ENCODE data around the gene CALD1. TPM values are rescaled to one million over a fixed set of nuclear protein-coding genes. Genes with fewer than 3 reads are reported as not detected.

Gene CALD1
- total and polyA plus RNA-seq, 4 donors, result 658 to 1,700 (median 1,168) TPM

GRCh38 chr7:134908289-134908688 is 128.9 kb downstream of the CALD1 start:
- intact Hi-C loops (cut with DNase I), result no loop called here
- DNase-seq, result no peak
- Histone ChIP-seq H3K27me3 (ENCODE audit: control insufficient read depth in 1 of 2, insufficient read depth in 2 of 2, low read length in 1 of 2) (no peaks in the 10 kb centered on the region), H3K9me3 (ENCODE audit: control insufficient read depth, low read length) (no peaks in the 10 kb centered on the region), H3K27ac (ENCODE audit: low read depth in 1 of 2, low read length in 2 of 2) (peak overlapping the region; percentile 44 to 54), H3K4me3 (ENCODE audit: low read length in 2 of 2) (no peak overlapping the region), H3K36me3 (ENCODE audit: control insufficient read depth in 1 of 2, insufficient read depth in 2 of 2, low read length in 1 of 2) (no peaks in the 10 kb centered on the region), H3K4me1 (ENCODE audit: control insufficient read depth in 1 of 2, insufficient read depth in 2 of 2, low read length in 2 of 2) (peaks cover 3 to 15% of the 10 kb centered on the region in 2 donors)
- WGBS, 2 donors, result 20% methylated on average over 3 of the region's 3 CpGs
- ATAC-seq (ENCODE audit: low FRiP score), result no peak

GRCh38 chr7:134910214-134910890 is 130.9 kb downstream of the CALD1 start:
- no peaks in the 10 kb centered on the region for H3K9me3 ChIP-seq (ENCODE audit: control insufficient read depth, low read length)
- WGBS, 2 donors, result 3 to 13% methylated on average over 4 of the region's 4 CpGs
- H3K27ac ChIP-seq (ENCODE audit: low read depth in 1 of 2, low read length in 2 of 2), result peak overlapping the region in 1 of 2 donors; percentile 63
- ATAC-seq (ENCODE audit: low FRiP score) (no peak), DNase-seq (no peak)
- H3K36me3 ChIP-seq (ENCODE audit: control insufficient read depth in 1 of 2, insufficient read depth in 2 of 2, low read length in 1 of 2), result no peaks in the 10 kb centered on the region
- no peak overlapping the region for H3K4me3 ChIP-seq (ENCODE audit: low read length in 2 of 2)
- H3K4me1 ChIP-seq (ENCODE audit: control insufficient read depth in 1 of 2, insufficient read depth in 2 of 2, low read length in 2 of 2), result peaks cover 3 to 15% of the 10 kb centered on the region in 2 donors
- intact Hi-C loops (cut with DNase I), result no loop called here
- H3K27me3 ChIP-seq (ENCODE audit: control insufficient read depth in 1 of 2, insufficient read depth in 2 of 2, low read length in 1 of 2), result no peaks in the 10 kb centered on the region

DNA sequence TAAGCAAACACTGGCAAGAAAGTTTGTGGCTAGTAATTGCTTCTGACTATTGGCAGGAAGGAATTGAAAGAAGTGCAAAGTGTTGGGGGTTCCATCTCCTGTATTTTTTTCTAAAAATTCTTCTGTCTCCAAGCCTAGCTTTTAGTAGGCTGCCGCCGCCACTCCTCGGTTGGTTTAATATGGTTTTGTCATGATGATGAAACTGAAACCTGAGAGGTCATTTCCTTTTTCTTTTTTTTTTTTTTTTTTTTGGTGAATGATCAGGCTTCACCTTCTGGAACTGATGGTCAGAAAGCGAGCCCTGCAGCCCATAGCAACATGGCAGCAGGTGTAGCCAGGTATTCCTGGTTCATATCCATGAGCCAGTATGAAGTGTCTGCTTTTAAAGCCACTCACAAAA is 131.5 kb downstream of the CALD1 start:
- H3K27me3 ChIP-seq (ENCODE audit: control insufficient read depth in 1 of 2, insufficient read depth in 2 of 2, low read length in 1 of 2), result no peaks in the 10 kb centered on the region
- H3K4me1 ChIP-seq (ENCODE audit: control insufficient read depth in 1 of 2, insufficient read depth in 2 of 2, low read length in 2 of 2), result peaks cover 3 to 12% of the 10 kb centered on the region in 2 donors
- no peaks in the 10 kb centered on the region for H3K36me3 ChIP-seq (ENCODE audit: control insufficient read depth in 1 of 2, insufficient read depth in 2 of 2, low read length in 1 of 2)
- peak overlapping the region in 1 of 2 donors; percentile 54 for H3K27ac ChIP-seq (ENCODE audit: low read depth in 1 of 2, low read length in 2 of 2)
- WGBS, 2 donors, result 87 to 90% methylated on average over 4 of the region's 4 CpGs
- DNase-seq (no peak), ATAC-seq (ENCODE audit: low FRiP score) (no peak)
- H3K4me3 ChIP-seq (ENCODE audit: low read length in 2 of 2), result no peak overlapping the region
- intact Hi-C loops (cut with DNase I), result no loop called here
- H3K9me3 ChIP-seq (ENCODE audit: control insufficient read depth, low read length), result no peaks in the 10 kb centered on the region

DNA sequence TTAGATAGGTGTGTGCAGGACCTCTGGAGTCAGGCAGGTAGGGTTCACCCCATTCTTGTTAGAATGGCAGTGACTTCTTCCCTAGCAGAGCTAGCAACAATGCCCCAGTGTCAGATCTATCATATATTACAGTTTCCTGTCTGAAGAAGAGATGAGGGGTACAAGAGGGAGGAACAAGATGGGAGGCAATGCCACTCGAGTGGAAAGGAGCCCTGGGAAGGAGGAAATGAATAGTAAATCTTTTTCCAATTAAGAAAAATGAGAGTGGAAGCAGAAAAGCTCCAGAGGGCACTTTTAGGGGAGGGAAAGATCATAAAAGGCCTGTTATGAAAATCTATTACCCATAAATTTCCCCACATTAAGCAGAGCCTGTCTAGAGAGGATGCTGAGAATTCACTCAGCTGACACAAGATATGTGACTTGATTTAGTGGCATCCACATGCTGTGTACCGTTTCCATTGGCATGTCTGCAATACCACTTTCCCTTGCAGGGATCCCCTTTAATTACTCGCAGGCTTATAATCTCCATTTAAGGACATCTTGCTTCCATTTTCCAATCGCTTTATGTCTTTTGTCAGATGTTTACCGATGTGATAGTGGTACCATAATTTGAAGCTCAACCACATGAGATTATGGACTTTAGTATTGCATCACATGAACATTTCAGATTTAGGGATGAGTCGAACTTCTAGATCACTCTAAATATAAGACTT is 136.9 kb downstream of the CALD1 start:
- H3K4me3 ChIP-seq (ENCODE audit: low read length in 2 of 2), result no peak overlapping the region
- DNase-seq (no peak), ATAC-seq (ENCODE audit: low FRiP score) (no peak)
- intact Hi-C loops (cut with DNase I), result no loop called here
- H3K27me3 ChIP-seq (ENCODE audit: control insufficient read depth in 1 of 2, insufficient read depth in 2 of 2, low read length in 1 of 2), result no peaks in the 10 kb centered on the region
- H3K9me3 ChIP-seq (ENCODE audit: control insufficient read depth, low read length), result no peaks in the 10 kb centered on the region
- H3K4me1 ChIP-seq (ENCODE audit: control insufficient read depth in 1 of 2, insufficient read depth in 2 of 2, low read length in 2 of 2), result peaks cover 3 to 19% of the 10 kb centered on the region in 2 donors
- no peaks in the 10 kb centered on the region for H3K36me3 ChIP-seq (ENCODE audit: control insufficient read depth in 1 of 2, insufficient read depth in 2 of 2, low read length in 1 of 2)
- 66 to 69% methylated on average over 6 of the region's 6 CpGs for WGBS, 2 donors
- H3K27ac ChIP-seq (ENCODE audit: low read depth in 1 of 2, low read length in 2 of 2), result peak overlapping the region in 1 of 2 donors; percentile 23

GRCh38 chr7:134919240-134919641 is 139.8 kb downstream of the CALD1 start:
- ATAC-seq (ENCODE audit: low FRiP score) (no peak), DNase-seq (no peak)
- H3K4me1 ChIP-seq (ENCODE audit: control insufficient read depth in 1 of 2, insufficient read depth in 2 of 2, low read length in 2 of 2), result peaks cover 3 to 23% of the 10 kb centered on the region in 2 donors
- H3K36me3 ChIP-seq (ENCODE audit: control insufficient read depth in 1 of 2, insufficient read depth in 2 of 2, low read length in 1 of 2), result no peaks in the 10 kb centered on the region
- intact Hi-C loops (cut with DNase I), result no loop called here
- no peaks in the 10 kb centered on the region for H3K27me3 ChIP-seq (ENCODE audit: control insufficient read depth in 1 of 2, insufficient read depth in 2 of 2, low read length in 1 of 2)
- no peaks in the 10 kb centered on the region for H3K9me3 ChIP-seq (ENCODE audit: control insufficient read depth, low read length)
- peak overlapping the region; percentile 12 to 28 for H3K27ac ChIP-seq (ENCODE audit: low read depth in 1 of 2, low read length in 2 of 2)
- no peak overlapping the region for H3K4me3 ChIP-seq (ENCODE audit: low read length in 2 of 2)

GRCh38 chr7:134920026-134920753 is 140.8 kb downstream of the CALD1 start:
- ATAC-seq (ENCODE audit: low FRiP score) (no peak), DNase-seq (no peak)
- Histone ChIP-seq H3K4me1 (ENCODE audit: control insufficient read depth in 1 of 2, insufficient read depth in 2 of 2, low read length in 2 of 2) (peaks cover 4 to 20% of the 10 kb centered on the region in 2 donors), H3K9me3 (ENCODE audit: control insufficient read depth, low read length) (no peaks in the 10 kb centered on the region), H3K27ac (ENCODE audit: low read depth in 1 of 2, low read length in 2 of 2) (peak overlapping the region in 1 of 2 donors; percentile 12), H3K27me3 (ENCODE audit: control insufficient read depth in 1 of 2, insufficient read depth in 2 of 2, low read length in 1 of 2) (no peaks in the 10 kb centered on the region), H3K4me3 (ENCODE audit: low read length in 2 of 2) (no peak overlapping the region), H3K36me3 (ENCODE audit: control insufficient read depth in 1 of 2, insufficient read depth in 2 of 2, low read length in 1 of 2) (no peaks in the 10 kb centered on the region)
- intact Hi-C loops (cut with DNase I), result no loop called here
- 33 to 36% methylated on average over 2 of the region's 2 CpGs for WGBS, 2 donors

DNA sequence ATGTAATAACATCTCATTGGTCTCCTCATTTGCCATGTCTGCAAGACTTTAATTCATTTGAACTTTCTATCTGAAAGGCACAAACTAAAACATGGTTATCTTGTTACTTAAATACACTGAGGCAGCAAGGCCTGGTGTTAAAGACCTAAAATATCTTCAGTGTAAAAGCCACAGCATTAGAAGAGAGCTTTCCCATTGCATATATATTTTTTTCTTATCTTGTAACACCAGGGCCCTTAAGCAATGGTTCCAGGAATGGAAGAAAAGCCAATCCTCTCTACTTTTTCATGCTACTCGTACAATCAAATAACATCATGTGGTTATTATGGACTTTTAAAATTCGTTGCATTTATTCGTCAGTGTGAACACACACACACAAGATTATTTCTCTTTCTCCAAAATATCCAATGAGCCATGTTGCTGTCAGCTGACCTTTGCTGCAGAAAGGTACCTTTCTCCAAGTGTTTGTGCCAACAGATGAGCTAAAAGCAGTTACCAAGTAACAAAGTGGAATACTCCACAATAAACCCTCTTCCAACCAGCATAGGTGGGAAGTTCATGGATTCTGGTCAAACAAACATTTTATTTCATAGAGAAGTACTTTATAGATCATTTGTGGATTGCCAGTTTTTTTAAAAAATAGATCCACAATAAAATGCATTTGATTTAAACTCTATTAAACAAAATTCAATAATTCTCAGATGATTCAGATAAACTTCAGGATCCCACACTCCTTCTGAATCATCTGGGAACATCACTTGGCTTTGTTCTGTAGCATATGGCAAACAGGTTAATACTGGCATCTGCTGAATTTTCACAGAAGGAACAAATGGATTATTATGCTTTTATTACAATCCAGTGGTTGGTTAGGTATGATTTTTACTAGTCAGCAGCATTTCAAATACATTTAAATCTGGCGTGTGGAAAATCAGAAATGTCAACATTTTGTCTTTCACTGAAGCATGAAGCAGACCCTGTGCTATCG is 143.6 kb downstream of the CALD1 start:
- no peak for ATAC-seq (ENCODE audit: low FRiP score)
- Histone ChIP-seq H3K4me3 (ENCODE audit: low read length in 2 of 2) (no peak overlapping the region), H3K4me1 (ENCODE audit: control insufficient read depth in 1 of 2, insufficient read depth in 2 of 2, low read length in 2 of 2) (peaks cover 4 to 16% of the 10 kb centered on the region in 2 donors), H3K27me3 (ENCODE audit: control insufficient read depth in 1 of 2, insufficient read depth in 2 of 2, low read length in 1 of 2) (no peaks in the 10 kb centered on the region), H3K36me3 (ENCODE audit: control insufficient read depth in 1 of 2, insufficient read depth in 2 of 2, low read length in 1 of 2) (no peaks in the 10 kb centered on the region), H3K9me3 (ENCODE audit: control insufficient read depth, low read length) (no peaks in the 10 kb centered on the region), H3K27ac (ENCODE audit: low read depth in 1 of 2, low read length in 2 of 2) (peak overlapping the region in 1 of 2 donors; percentile 28)
- intact Hi-C loops (cut with DNase I), result no loop called here
- no peak for DNase-seq
- 38 to 39% methylated on average over 5 of the region's 5 CpGs for WGBS, 2 donors

DNA sequence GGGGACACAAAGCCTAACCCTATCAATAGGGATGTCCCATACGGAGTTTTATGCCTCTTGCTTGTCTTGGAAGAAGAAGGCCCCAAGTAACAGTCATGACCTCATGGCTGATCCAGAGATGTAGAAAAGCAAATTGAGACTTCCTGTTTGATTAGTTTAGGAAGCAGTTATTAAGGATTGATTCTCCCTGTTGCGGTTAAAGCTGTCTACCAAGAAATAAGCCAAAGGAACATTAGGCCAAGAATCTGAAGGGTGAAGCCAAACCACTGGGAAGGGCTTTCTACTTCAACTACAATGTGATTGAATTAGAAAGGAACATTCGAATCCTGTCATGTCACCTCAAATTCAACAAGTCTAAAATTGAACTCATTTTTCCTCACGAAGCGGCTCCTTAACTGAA is 146.3 kb downstream of the CALD1 start:
- intact Hi-C loops (cut with DNase I), result no loop called here
- peak overlapping the region in 1 of 2 donors; percentile 75 for H3K27ac ChIP-seq (ENCODE audit: low read depth in 1 of 2, low read length in 2 of 2)
- H3K27me3 ChIP-seq (ENCODE audit: control insufficient read depth in 1 of 2, insufficient read depth in 2 of 2, low read length in 1 of 2), result no peaks in the 10 kb centered on the region
- H3K4me3 ChIP-seq (ENCODE audit: low read length in 2 of 2), result no peak overlapping the region
- DNase-seq (no peak), ATAC-seq (ENCODE audit: low FRiP score) (no peak)
- no peaks in the 10 kb centered on the region for H3K9me3 ChIP-seq (ENCODE audit: control insufficient read depth, low read length)
- WGBS, 2 donors, result 56% methylated on average over 5 of the region's 5 CpGs
- no peaks in the 10 kb centered on the region for H3K36me3 ChIP-seq (ENCODE audit: control insufficient read depth in 1 of 2, insufficient read depth in 2 of 2, low read length in 1 of 2)
- peaks cover 1 to 6% of the 10 kb centered on the region in 2 donors for H3K4me1 ChIP-seq (ENCODE audit: control insufficient read depth in 1 of 2, insufficient read depth in 2 of 2, low read length in 2 of 2)
